Mammary epithelial cell (primary cell): Measurements from ENCODE around the gene IL6R.

Experiments
- EZH2 ChIP-seq: IDR thresholded peaks from 2 replicates; pipeline ENCODE4 v1.6.1; 2012; ENCODE audit warnings: low read length, inconsistent platforms, borderline replicate concordance
- TF ChIP-seq, protein P1 (sequence below), 2 donors: IDR thresholded peaks in 1 of 2; conservative IDR thresholded peaks in 1 of 2; 2 replicates each; pipeline ENCODE4 v1.5.1; 2011 to 2012; ENCODE audit warnings: inconsistent platforms in 2 of 2, low read length in 2 of 2, mild to moderate bottlenecking in 2 of 2, control low read depth in 1 of 2, low read depth in 1 of 2; ENCODE audit not compliant: insufficient read depth in 1 of 2; ENCODE audit errors: extremely low read depth in 1 of 2

- TF ChIP-seq, protein P1, sequence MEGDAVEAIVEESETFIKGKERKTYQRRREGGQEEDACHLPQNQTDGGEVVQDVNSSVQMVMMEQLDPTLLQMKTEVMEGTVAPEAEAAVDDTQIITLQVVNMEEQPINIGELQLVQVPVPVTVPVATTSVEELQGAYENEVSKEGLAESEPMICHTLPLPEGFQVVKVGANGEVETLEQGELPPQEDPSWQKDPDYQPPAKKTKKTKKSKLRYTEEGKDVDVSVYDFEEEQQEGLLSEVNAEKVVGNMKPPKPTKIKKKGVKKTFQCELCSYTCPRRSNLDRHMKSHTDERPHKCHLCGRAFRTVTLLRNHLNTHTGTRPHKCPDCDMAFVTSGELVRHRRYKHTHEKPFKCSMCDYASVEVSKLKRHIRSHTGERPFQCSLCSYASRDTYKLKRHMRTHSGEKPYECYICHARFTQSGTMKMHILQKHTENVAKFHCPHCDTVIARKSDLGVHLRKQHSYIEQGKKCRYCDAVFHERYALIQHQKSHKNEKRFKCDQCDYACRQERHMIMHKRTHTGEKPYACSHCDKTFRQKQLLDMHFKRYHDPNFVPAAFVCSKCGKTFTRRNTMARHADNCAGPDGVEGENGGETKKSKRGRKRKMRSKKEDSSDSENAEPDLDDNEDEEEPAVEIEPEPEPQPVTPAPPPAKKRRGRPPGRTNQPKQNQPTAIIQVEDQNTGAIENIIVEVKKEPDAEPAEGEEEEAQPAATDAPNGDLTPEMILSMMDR (conservative IDR thresholded peaks at IDR 0.05 in 1 of 2, IDR thresholded peaks at IDR 0.05 in 1 of 2; ENCODE audit: extremely low read depth in 1 of 2, insufficient read depth in 1 of 2, low read depth in 1 of 2, low read length in 2 of 2), result no peak
- TF ChIP-seq EZH2, result no peak
Observed at GRCh38 chr1:154358519-154358918, 46.6 kb upstream of the IL6R start.
